ENCODE data around the gene KIF15.

- TF ChIP-seq EZH2 (IDR thresholded peaks at IDR 0.05; ENCODE audit: insufficient read depth, poor library complexity, severe bottlenecking): no peak
- no peak for TF ChIP-seq EZH2phosphoT487 (IDR thresholded peaks at IDR 0.05; ENCODE audit: insufficient read depth, low read depth)
Measured at GRCh38 chr3:44814751-44815150, 53.2 kb downstream of the KIF15 start.

Measured in GM23248 (cell line).